NCI-H2029 treated with DMSO at 0.1 percent for 48 hours (cell line): ENCODE measurements around the gene FKBP8.

Source experiments
- DNase-seq: peaks from one replicate; lab custom pipeline; 2025; lab: John Stamatoyannopoulos, UW

The FKBP8 gene

DNA sequence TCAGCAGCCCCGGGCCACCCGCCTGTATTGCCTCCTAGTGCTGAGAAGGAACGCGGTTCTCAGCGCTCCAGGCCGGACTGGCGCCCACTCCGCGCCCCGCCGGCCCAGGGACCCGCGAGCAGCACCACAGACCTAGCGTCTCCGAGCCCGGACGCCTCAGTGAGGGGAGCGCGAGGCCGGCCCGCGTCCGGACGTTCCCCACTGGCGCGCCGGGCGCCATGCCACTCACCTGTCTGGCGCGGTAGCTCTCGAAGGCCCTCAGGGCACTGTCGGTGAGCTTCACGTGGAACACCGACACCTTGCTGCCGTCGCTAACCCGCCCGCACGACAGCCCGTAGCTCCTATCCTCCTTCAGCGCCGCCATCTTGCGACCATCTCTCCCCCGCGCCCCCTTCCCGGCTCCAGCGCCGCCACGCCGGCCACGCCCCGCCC lies 21.7 kb downstream of the FKBP8 start, which contains the start of gene ELL:
Gene ELL (minus strand): TSS at position 379 of the 432 bp plus-strand sequence. CDS start 15 bp downstream, at position 364.
- DNase-seq, result no peak

DNA sequence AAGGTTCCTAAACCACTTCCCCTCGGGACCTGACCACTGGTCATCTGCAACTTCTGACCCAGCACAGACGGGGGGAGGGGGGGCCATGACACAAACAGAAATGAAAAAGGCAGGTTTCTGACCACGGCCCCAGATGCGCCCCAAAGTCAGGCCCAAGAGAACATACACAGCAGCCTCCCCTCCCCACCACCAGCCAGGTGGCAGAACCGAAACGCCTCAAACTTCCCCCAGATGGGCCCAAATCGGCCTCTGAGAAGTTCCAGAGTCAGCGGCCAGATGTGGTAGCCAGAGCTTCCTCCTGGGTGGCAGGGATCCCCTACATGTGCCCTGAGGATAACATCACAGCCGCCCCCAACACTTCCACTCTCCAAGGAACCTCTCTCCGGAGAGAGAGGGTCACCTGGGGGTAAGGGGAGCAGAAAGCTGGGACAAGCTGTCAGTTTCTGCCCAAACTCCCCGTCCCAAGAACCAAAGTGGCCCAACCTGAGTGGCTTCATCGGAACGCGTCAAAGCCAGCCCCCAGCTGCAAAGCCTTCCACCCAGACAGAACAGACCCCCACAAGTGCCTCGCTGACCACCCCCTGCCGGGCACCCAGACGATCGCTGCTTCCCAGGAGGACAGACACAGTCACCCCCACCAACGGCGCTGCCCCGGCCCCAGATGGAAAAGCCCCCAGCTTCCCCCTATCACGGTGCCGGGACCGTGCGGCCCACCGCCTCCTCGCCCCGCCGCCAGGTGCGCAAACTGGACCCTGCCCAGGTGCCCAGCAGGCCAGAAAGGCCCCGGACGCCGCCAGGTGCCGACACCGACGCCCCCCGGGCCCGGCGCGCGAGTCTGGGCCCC lies 22.3 kb downstream of the FKBP8 start:
- no peak for DNase-seq

DNA sequence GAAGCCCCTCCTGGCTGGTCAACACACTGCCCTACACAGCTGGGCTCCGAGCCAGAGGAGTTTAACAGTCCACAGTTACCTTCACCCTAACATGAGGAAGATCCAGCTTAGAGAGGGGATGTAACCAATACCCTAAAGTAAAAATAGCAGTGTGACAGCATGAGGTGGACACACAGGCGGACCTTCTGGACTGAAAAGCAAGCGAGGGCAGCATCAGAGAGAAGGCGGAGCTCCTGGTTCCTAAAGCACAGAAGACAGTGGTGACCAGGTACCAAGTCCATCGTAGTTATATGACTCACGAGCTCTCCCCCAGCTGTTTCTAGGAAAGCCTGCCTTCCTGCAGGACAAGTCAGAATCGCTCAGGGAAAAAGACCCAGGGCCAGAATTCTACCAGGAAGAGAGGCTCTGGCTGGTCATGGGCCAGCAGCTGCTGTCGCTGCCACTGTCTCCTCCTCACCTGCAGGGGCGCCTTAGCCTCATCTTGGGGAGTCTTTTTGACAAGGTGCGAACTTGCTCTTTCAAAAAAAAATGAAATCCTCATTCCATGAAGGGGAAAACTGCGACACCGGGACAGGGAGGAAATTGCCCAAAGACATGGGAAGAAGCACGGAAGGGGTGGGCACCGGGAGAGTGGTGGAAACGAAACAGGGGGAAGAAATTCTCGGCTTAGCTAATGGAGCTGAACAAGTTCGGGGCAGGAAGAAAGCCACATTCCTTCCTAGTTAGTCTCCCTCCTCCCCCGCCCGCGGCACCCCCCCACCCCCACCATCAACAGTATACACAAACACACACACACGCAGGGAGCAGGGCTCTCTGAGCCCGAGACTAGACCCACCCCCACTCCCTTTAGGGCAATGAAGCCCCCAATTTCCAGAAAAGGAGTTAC lies 23.2 kb downstream of the FKBP8 start:
- peak; percentile 25 for DNase-seq

DNA sequence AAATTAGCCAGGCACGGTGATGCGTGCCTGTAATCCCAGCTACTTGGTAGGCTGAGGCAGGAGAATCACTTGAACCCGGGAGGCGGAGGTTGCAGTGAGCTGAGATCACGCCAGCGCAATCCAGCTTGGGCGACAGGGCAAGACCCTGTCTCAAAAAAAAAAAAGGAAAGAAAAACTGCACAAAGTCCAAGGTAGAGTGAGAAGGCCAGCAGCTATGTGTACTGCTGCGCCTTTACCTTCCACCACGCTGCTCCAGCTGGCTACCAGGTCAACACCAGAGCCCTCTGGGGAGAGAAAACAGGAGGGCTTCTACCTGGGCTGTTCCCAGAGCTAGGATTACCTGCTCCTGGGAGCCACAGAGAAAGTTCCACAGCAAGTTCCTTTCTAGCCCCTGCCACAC lies 24.7 kb downstream of the FKBP8 start:
- no peak for DNase-seq

DNA sequence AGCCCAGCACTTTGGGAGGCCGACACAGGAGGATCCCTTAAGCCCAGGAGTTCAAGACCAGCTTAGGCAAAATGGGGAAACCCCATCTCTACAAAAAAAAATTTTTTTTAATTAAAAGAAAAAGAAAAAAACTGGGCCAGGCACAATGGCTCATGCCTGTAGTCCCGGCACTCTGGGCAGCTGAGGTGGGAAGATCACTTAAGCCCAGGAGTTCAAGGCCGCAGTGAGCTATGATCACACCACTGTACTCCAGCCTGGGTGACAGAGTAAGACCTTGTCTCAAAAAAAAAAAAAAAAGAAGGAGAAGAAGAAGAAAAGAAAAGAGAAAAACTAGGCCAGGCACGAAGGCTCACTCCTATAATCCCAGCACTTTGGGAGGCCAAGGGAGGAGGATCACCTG lies 25.8 kb downstream of the FKBP8 start:
- no peak for DNase-seq

DNA sequence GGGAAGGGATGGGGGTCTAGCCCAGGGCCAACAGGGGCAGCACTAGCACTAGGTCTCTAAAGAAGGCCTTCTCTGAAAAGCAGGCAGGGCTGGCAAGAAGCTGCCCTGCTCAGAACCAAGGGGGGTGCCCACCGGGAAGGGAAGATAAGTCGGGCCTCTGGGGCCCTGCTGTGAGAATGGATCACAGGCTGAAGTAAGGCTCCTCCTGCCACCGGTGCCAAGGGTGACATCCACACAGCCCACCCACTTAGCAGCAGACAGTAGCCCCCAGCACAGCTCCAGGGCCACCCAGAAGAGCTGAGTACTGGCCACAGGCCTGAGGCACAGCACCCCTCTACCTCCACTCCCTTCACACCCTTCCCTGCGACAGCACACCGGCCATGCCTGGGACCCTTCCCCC lies 27.4 kb downstream of the FKBP8 start:
- no peak for DNase-seq

DNA sequence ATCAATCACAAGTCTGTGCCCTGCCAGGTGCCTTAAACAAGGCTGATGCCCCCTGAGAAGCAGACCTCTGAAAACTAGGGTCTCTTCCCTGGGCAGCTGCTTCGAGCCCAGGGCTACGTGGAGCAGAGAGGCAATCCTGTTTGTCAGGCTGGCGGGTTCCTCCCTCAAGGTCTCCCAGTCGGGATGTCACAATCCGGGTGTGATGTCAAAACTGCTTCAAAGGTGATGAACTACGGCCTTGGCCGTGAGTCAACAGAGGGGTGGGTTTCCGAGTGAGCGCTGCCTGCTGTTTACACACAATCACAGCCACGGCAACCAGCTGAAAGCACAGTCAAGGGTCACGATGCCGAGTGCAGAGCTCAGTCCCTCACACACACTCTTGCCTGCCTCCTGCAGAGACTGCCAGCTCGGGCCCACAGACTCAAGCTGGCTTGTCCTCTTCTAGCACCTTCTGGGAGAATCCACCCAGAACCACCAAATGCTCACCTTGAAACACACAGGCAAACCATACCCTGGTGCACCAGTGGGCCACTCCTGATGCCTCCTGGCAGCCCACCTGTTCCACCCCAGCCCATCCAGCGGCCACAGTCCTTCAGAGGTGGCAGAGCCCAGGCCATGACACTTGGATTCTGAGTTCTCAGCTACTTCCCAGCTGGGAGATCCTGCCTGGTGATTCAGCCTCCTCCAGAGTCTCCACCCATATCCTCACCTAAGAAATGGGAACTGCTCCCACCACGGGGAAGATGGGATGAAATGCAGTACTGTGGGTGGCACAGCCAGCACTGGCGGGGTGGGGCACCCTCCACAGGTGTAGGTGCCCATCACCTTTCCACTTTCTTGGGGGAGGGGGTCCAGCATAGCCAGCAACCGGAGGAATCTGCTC lies 28.3 kb downstream of the FKBP8 start:
- no peak for DNase-seq

DNA sequence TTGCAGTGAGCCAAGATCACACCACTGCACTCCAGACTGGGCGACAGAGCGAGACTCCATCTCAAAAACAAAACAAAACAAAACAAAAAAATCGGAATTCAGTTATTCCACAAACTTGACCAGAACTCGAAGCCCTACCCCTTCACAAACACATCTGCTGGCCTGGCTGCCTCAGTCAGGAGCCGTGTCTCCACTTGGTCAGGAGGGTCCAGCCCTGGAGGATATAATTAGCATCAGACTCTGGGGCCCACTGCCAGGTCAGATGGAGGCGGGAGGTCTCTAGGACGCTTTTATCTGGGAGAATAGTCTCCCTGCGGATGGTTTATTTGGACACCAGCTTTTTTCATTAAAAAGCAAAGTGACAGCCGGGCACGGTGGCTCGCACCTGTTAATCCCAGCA lies 29.5 kb downstream of the FKBP8 start:
- no peak for DNase-seq

DNA sequence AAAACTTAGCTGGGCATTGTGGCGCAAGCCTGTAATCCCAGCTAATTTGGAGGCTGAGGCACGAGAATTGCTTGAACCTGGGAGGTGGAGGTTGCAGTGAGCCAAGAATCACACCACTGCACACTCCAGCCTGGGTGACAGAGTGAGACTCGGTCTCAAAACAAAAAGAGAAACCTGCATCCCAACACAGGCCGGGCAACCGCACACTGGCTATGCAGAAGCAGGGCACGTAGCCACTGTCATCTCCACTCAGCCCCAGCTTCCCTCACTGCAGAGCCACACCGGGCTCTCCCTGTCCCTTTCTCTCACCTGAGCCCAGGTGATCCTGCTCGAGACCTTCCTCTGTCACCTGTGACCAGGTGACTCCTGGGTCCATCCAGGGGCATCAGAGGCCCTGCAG lies 33.2 kb downstream of the FKBP8 start:
- no peak for DNase-seq

DNA sequence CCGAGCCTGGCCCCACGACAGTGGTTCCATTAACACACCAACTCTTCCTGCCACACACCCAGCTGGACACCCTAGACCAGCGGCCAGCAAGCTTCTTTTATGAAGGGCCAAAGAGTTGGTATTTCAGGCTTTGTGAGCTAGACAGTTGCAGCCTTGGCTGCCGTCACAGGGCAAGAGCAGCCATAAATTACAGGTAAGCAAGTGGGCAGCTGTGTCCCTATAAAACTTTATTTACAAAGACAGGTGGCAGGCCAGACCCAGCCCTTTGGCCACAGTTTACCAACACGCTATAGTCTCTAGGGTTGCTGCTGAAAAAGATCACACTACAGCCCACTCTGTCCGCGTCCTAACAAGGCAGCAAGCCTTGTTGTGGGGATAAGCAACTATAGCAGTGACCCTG lies 34.8 kb downstream of the FKBP8 start:
- no peak for DNase-seq

DNA sequence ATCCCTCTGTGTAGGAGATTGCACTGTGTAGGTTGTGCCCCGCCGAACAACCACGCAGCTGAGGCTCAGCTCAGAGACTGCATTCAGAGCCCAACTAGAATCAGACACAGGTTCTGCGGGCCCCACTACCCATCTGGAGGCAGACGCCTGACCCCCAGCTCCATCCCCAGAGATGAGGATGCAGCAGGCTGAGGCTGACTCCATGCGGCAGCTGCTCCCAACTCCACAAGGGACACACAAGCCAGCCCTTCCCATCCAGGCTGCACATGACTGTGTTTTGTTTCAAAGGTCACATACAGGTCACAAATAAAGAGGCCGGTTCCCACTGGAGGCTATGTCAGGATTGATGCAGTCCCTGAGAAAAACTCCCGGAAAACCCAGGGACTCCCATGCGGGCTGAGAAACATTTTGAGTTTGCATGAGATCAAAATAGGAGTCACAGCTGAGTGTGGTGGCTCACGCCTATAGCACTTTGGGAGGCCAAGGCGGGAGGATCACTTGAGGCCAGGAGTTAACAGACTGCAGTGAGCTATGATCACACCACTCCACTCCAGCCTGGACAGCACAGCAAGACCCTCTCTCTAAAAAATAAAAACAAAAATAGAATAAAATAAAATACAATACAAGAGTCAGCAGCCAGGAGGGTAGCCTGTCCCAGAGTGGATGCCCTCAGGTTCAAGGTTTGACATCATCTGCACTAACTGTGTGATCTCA lies 35.5 kb downstream of the FKBP8 start:
- DNase-seq, result no peak

DNA sequence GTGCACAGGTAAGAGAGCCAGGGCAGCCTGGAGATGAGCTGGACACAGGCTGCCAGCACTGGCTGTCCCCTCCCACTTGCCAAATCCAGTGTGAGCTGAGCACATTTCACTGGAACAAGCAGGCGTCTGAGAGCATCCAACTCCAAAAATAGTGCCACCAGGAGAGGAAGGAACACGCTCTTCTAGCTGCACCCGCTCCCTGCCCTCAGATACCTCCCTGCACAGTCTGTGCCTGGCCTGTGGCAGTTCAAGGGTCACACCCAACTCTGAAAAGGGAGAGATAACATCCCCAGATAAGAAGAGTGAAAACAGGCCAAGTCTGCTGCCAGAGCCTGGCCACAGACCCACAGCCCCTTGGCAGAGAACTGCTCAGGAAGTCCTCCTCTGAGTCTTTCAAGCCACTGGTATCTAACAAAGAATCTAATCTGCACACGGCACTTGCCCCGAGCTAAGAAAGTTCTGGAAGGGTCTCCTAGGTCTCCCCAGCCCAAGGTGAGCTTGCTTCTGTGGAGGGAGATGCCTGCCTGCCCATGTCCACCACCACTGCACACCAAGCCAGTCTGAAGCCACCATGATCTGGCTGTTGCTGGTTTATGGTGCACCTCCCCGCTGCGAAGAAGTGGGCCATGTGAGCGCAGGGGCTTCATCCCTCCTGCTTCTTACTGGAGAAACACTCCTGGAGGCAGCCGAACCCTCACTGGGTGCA lies 36.2 kb downstream of the FKBP8 start:
- DNase-seq, result no peak

DNA sequence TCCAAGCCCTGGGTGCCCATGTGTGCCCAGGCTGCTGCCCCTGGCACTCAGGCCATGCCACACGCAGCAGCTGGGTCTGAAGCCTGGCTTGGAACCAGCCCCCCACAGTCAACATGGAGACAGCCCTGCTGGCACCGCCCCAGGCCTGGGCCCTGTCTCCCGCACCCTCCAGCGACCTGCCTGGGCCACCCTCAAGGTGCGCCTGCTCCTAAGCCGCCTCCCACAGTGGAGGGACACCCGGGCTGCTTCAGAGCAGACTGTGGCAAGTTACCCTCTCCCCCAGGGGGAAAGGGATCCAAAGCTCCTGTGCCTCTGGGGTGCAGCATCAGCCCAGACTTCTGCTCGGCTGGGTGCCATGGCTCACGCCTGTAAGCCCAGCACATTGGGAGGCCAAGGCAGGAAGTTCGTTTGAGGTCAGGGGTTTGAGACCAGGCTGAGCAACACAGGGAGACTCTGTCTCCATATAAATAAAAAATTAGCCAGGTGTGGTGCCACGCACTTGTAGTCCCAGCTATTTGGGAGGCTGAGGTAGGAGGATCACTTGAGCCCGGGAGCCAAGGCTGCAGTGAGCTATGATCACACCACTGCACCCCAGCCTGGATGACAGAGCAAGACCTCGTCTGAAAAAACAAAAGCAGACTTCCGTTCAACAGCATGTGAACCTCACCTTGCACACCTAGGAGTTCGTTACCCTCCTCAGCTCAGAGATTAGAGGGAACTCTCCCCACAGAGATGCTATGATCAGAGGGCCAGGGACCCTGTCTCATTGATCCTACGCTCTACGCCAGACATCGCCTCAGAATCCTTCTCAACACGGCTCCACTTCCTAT lies 37.1 kb downstream of the FKBP8 start:
- no peak for DNase-seq

DNA sequence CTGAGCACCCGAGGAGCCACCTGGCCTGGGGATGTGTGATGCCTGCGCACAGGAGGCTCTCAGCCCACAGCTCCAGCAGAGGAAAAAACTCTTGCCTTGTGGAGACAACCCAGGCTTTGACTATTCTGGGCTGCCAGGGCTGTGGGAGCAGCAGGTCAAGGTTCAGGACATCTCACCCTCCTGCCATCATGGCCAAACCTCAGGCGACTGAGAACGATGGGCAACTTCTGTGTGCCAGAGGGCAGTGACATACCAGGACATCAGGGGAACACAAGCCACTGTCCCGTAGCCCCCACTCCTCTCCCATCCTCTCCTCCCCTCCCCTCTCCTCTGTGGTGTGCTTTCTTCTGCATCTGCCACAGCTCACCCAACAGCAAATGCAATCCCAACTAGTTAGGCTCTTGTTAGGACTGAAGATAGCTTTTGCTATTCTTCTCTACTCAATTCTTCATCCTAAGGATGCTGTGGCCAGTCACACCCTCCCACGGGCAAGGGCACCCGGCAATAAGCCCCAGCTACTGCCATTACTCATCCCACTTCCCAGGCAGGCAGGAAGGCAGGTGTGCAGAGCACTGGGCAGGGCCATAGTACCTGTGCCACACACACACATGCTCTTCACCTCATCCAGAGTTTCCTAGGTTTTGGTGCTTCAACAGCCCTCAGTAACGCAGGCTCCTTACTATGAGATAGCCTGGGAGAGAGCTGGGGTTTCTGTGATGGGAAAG lies 38.3 kb downstream of the FKBP8 start:
- DNase-seq, result no peak

DNA sequence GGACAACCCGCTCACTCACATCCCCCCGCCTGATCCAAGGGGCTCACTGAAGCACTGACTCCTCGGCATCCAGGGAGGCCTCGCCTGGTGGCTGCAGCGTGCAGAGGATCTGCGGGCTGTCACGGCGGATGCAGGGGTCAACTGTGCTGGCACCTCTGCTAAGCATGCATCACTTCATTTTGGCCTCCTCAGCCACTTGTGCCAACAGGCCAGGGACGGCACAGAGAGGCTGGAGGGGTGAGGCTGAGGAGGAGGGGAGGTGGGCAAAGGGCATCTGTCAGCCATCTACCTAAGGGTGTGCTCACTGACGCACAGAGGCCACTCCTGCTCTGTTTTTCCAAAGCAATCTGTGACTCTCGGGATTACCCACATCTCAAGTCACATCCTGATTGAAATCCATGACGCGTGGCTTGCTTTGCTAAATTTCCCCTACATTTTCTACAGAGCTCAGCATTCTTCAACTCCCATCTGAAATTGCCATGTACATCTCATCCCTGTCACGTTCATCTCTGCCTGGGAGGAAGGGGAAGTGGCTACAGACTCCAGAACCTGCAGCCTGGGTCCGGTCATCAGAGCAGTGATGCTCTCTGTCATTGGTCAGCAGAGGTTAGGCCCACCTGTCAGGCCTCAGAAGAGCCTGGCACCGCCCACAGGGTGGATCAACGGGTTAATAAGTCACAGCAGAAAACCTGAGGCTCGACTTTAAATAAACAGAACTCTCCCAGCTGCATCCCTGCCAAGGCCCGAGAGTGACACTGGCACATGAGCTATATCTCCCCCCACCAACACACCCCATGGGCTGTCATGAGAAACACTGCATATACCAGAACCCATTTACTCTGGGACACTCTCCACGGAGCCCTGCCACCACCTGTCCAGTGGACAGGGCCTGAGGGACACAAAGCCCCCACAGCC lies 39.1 kb downstream of the FKBP8 start:
- DNase-seq, result no peak

DNA sequence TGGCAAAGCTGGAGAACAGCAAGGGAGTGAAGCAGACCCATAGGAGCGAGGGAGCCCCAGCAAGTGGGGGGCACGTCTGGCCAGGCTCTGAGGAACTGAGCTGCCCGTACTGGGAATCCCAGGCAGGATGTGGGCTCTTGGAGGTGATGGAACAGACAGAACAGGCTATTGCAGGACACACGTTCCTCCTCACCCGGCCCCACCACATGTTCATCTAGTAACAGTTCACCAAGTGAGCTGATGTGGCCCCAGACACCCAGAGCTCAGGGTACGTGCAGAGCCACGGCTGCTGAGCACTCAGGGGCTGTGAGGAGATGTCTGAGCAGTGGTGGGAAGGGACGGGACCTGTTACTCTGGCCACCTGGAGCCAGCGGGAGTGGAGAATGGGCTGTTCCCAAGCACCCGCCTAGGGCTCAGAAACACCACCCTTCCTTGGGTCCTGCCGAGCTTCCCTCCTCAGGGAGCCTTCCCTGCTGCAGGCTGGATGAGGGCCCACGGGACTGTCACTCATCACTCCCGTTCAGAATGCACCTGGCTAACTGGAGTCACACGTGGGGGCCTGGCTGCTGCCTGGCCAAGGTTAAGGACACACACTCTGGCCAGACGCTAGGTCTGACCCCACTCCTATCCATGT lies 39.9 kb downstream of the FKBP8 start:
- DNase-seq, result no peak

DNA sequence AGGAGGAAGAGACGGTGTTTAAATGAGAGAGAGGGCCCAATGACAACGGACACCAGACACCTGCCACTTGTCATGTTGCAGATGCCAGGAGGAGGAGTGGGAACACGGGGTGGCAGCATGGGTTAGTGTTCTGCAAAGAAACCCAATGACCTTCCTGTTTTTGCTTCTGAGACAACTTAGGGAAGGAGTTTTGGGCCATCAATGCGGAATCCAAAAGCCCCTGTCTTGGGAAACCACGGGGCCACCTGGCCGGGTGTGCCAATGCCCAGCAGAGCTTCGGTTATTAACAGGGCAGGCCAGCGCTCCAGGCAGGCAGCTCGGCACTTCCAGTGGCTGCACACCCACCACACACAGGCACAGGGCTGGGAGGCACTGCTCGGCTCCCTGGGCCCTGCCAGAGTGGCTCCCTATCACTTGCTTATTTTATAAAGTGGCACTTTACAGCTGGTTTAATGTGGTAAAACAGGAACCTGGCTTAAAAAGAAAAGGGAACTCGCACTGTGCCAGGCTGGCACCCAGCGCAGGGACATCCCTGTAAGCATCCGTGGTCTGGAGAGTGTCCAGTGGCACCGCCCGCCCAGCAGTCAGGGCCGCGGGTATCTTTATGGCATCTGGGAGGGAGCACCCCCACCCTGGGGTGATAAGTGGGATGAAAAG lies 40.6 kb downstream of the FKBP8 start:
- DNase-seq, result peak; percentile 58
